NT2/D1 (cell line): ENCODE data around the gene CDK14.

Source experiments
- SUZ12 ChIP-seq: IDR thresholded peaks from 2 replicates; pipeline ENCODE4 v1.6.1; 2011; ENCODE audit not compliant: insufficient read length, insufficient read depth; ENCODE audit errors: extremely low read depth
- YY1 ChIP-seq: IDR thresholded peaks from 2 replicates; pipeline ENCODE4 v1.6.1; 2011; ENCODE audit not compliant: insufficient read length, insufficient read depth
- ZNF274 ChIP-seq: IDR thresholded peaks from 2 replicates; pipeline ENCODE4 v1.6.1; 2011; ENCODE audit warnings: mild to moderate bottlenecking, low read depth, low read length

GRCh38 chr7:91067242-91067641, 471.1 kb downstream of the CDK14 start:
- TF ChIP-seq YY1 (no peak), ZNF274 (no peak), SUZ12 (no peak)
